Epithelial cell of esophagus (primary cell): ENCODE data around the gene PTPRK.
A peak's percentile ranks its signal among the peaks of the same experiment; 100 is the strongest.

ENCODE experiments used
- DNase-seq: peaks from one replicate; pipeline ENCODE4 v3.0.0; 2010; ENCODE audit warnings: low read depth
- H3K4me3 ChIP-seq: 2 replicates; pipeline ENCODE4 v1.5.1; 2011; ENCODE audit warnings: mild to moderate bottlenecking, low read length, control low read depth
- TF ChIP-seq, protein P1 (sequence below): IDR thresholded peaks from 2 replicates; pipeline ENCODE4 v1.5.1; 2011; ENCODE audit warnings: low read depth, mild to moderate bottlenecking, low read length, control low read depth, inconsistent platforms; ENCODE audit not compliant: insufficient read depth; ENCODE audit errors: missing control alignments

The PTPRK gene

DNA sequence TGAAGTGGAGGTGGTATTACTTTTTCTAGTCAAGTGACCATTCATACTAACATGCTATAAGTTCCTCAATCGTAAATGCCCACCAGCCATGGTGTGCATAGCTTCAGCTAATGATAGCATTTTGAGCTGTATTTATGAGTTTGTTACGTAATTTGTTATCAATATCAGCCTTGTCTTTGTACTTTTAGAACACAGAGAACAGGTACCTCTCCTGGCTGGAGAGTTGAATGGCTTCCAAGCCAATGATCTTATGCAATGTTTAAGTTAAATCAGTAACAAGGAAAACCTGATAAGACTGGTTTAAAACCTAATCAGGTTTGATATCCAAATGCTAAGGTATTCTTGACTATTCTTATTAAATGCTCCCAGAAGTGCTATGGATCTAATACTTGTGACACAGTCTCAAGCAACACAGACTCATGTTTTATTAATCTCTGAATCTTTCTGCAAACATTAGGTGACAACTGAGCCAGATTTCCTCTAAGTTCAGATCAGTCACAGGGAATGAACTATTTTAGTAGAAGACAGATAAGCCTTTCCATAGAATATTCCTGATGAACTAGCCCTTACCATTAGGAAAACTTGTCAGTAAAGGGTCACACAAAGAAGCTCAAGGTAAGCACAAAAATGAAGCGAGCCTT is 154.8 kb downstream of the PTPRK start:
- TF ChIP-seq, protein P1, sequence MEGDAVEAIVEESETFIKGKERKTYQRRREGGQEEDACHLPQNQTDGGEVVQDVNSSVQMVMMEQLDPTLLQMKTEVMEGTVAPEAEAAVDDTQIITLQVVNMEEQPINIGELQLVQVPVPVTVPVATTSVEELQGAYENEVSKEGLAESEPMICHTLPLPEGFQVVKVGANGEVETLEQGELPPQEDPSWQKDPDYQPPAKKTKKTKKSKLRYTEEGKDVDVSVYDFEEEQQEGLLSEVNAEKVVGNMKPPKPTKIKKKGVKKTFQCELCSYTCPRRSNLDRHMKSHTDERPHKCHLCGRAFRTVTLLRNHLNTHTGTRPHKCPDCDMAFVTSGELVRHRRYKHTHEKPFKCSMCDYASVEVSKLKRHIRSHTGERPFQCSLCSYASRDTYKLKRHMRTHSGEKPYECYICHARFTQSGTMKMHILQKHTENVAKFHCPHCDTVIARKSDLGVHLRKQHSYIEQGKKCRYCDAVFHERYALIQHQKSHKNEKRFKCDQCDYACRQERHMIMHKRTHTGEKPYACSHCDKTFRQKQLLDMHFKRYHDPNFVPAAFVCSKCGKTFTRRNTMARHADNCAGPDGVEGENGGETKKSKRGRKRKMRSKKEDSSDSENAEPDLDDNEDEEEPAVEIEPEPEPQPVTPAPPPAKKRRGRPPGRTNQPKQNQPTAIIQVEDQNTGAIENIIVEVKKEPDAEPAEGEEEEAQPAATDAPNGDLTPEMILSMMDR = no peak
- H3K4me3 ChIP-seq = no peak overlapping the region
- DNase-seq = peak; percentile 34

DNA sequence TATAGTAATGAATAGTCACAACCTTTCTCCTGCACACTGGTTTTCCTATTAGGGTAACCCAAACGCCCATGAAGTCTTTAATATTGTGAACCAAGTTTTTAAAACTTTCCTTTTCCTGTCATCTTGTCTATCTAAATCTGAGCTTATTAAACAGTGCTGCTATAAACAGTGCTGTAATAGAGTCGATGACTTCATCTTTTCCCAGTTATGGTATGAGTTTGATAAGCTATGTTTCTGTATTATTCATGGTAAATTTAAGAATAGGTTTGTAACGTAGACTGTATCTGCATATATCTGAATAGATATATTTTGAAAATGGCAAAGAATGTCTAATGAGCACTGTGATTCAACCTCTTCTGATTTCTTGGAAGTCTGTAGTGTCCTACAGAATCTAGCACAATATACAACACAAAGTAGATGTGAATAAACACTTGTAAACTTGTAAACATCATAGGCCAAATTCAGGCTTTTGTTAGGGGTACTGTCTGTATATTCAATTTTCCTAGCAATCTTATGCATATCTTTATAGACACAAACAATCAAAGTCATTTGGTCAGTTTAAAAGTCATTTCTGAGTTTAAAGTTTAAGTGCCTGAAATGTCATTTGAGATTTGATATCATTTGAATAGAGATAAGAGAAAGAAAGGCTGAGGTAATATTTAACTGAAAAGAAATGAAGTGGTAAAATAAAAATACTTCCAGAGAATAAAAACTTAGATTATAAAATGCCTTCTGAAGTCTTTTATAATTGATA is 155.5 kb downstream of the PTPRK start:
- TF ChIP-seq, protein P1 = no peak
- DNase-seq = no peak

DNA sequence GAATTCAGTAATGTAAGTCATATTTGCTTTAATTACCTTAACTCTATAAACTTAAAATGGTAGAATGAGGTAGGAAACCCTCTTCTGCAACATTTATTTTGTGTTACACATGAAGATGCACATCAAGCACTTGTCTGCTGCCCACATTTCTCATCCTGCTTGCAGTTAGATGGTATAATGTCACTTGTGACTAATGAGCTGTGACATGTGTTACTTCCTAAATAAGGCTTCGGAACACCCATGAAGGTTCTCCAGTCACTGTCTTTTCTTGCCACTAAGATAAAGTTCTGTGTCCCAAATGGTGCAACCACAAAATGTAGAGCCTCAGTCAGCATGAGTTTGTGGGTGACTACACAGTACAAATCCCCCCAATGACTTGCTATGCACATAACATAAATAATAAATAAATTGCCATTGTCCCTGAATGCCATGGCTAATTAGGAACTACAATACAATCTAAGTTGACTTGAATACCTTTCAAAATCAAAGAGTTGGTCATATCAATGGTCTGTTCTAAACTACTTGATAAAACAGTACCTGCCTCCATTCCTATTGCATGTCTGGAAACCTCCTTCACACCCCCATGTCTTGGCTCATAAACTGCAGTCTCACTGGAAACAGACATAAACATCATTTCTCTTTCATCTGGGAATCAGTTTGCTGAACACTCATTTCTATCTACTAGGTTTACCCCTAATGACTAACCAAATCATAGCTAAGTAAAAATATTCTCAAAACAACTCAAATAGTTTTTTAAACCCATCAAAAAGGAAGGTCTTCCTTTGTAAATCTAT is 157.2 kb downstream of the PTPRK start:
- DNase-seq = no peak
- TF ChIP-seq, protein P1 = no peak
- H3K4me3 ChIP-seq = no peak overlapping the region

More for the DNA sequence above, 155.5 kb downstream of the PTPRK start:
- no peak overlapping the region for H3K4me3 ChIP-seq

DNA sequence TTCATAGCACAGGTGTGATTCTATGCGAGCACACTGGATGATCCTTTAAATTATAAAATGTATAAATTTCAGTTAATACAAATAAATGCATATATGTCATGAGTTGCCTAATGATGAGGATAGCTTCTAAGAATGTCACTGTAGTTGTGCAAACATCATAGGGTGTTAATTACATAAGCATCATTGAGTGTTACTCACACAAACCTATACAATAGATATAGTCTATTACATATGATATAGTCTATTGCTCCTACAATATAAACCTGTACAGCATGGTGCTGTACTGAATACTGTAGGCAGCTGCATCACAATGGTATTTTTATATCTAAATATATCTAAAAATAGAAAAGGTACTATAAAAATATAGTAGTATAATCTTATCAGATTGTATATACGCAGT is 159.0 kb downstream of the PTPRK start:
- TF ChIP-seq, protein P1 = no peak
- peak; percentile 58 for DNase-seq

DNA sequence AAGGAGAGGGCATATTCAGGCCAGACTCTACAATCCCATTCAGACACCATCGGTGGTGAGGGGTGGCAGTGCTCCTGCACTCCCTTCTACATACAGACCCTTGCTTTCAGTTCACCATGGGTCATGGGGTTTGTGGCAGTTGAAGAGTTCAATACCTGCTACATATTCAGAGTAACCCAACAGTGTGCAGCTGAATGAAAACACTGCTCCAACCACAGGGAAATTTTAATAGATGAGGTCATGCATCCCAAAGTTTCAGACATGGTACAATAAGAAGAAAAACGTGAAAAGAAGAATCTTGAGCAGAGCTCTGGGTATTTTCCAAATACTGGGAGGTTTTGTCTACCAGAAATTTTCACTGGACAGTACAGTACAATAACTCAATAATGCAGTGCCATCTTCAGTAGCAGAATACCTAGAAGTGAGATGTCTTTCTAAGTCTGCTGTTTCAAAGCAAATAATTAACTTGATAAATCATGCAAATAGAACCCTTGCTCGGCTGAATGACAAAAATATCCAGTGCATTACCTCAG is 162.1 kb downstream of the PTPRK start:
- TF ChIP-seq, protein P1 = no peak
- no peak overlapping the region for H3K4me3 ChIP-seq
- DNase-seq = no peak

More for the DNA sequence above, 159.0 kb downstream of the PTPRK start:
- no peak overlapping the region for H3K4me3 ChIP-seq

DNA sequence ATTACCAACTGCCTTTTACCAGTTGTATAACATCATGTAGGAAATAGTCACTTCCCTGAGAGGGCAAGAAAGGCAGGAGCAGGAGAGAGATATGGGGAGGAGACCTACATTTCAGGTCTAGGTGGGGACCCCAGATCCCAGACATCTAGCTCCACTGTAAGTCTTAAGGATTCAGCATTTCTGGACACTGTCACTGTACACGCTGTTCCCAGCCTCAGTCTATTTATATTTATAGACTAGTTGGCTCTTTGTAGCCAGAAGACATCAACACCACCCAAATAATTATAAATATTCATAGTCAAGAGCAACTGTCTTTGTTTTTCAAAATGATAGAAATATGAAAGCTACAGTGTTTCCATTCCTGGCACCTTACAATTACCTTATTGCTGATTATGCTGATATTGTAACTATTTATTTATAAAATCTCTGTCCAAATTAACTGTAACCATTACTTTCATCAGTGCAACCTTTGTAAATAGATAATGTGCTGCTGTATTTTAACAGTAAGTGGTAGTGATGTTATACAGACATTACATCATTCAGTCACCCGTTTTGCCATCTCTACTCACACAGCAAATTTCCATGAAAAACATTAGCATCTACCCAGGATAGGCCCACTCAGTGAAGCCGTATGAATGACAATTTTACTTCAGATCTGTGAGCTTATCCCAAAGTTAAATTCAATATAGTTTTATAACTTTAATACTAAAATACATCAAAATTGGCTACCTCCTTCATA is 162.8 kb downstream of the PTPRK start:
- H3K4me3 ChIP-seq = no peak overlapping the region
- DNase-seq = no peak
- TF ChIP-seq, protein P1 = no peak
